GM23338 (cell line): ENCODE results near the gene SMG1.

ENCODE experiments used
- CREB1 ChIP-seq: fragments of 250-450 bp; sonication (Bioruptor Pico); IDR thresholded peaks from 2 replicates; pipeline ENCODE4 v1.5.0; 2020; ENCODE audit warnings: low read depth, mild to moderate bottlenecking, moderate library complexity
- CTCF ChIP-seq, 2 experiments: fragments of 200-600 bp in 1 of 2; sonication (generic) in 1 of 2; conservative IDR thresholded peaks; 2 replicates each; pipeline versions ENCODE4 v1.5.1 to v1.6.1; 2016 to 2017; ENCODE audit warnings: antibody characterized with exemption in 2 of 2, low read depth in 2 of 2, mild to moderate bottlenecking in 2 of 2, moderate library complexity in 1 of 2
- ETS1 ChIP-seq: IDR thresholded peaks from 2 replicates; pipeline ENCODE4 v1.6.1; 2016; ENCODE audit warnings: antibody characterized with exemption
- EZH2 ChIP-seq: fragments of 200-600 bp; sonication (generic); IDR thresholded peaks from one replicate; pipeline ENCODE4 v1.8.0; 2017; ENCODE audit warnings: antibody characterized with exemption, mild to moderate bottlenecking, low read depth; ENCODE audit not compliant: unreplicated experiment
- EZH2phosphoT487 ChIP-seq: fragments of 200-600 bp; sonication (generic); IDR thresholded peaks from one replicate; pipeline ENCODE4 v1.8.1; 2018; ENCODE audit warnings: antibody characterized with exemption; ENCODE audit not compliant: unreplicated experiment
- JUNB ChIP-seq: IDR thresholded peaks from one replicate; pipeline ENCODE4 v1.6.1; 2016; ENCODE audit warnings: antibody characterized with exemption; ENCODE audit not compliant: unreplicated experiment
- NANOG ChIP-seq: IDR thresholded peaks from 2 replicates; pipeline ENCODE4 v1.6.1; 2016; ENCODE audit warnings: antibody characterized with exemption, borderline replicate concordance
- POLR2AphosphoS5 ChIP-seq: IDR thresholded peaks from 2 replicates; pipeline ENCODE4 v1.6.1; 2016; ENCODE audit warnings: antibody characterized with exemption, low read depth
- REST ChIP-seq: IDR thresholded peaks from one replicate; pipeline ENCODE4 v1.6.1; 2018; ENCODE audit warnings: antibody characterized with exemption; ENCODE audit not compliant: unreplicated experiment
- ZNF114 ChIP-seq: fragments of 250-450 bp; sonication (Bioruptor Pico); IDR thresholded peaks from 2 replicates; pipeline ENCODE4 v1.5.0; 2020; ENCODE audit warnings: mild to moderate bottlenecking, moderate library complexity
- ZNF462 ChIP-seq: fragments of 250-450 bp; sonication (Bioruptor Pico); IDR thresholded peaks from 2 replicates; pipeline ENCODE4 v1.5.0; 2020; ENCODE audit warnings: mild to moderate bottlenecking, moderate library complexity

GRCh38 chr16:18799500-18799899 is 126.7 kb downstream of the SMG1 start:
- TF ChIP-seq ZNF462 (CRISPR knock-in tag) (no peak), CTCF (conservative IDR thresholded peaks at IDR 0.05; ENCODE audit: low read depth in 2 of 2) (no peak), POLR2AphosphoS5 (no peak), EZH2 (no peak), REST (no peak), EZH2phosphoT487 (no peak), ZNF114 (CRISPR knock-in tag) (no peak), CREB1 (CRISPR knock-in tag) (no peak), NANOG (no peak), JUNB (no peak), ETS1 (no peak)
